Mucosa of descending colon (tissue), 3 donors: Measurements from ENCODE around the gene SPOUT1. TPM values are rescaled to one million over a fixed set of nuclear protein-coding genes. Genes with fewer than 3 reads are reported as not detected.

Source experiments
- ATAC-seq: fragments of 200-7000 bp; cut with Tn5 transposase; one replicate; pipeline ENCODE4 v1.9.1; 2020; ENCODE audit warnings: mild to moderate bottlenecking, moderate library complexity
- DNase-seq, 3 donors: peaks; one replicate each; pipeline ENCODE4 v3.0.0-alpha.2; 2020
- H3K36me3 ChIP-seq: fragments of 200-600 bp; one replicate; pipeline ENCODE4 v1.8.0; 2021; ENCODE audit warnings: low read depth, mild to moderate bottlenecking
- H3K4me1 ChIP-seq: fragments of 200-600 bp; one replicate; pipeline ENCODE4 v1.8.0; 2021; ENCODE audit warnings: low read depth, mild to moderate bottlenecking
- H3K4me3 ChIP-seq: fragments of 200-600 bp; one replicate; pipeline ENCODE4 v1.8.0; 2021; ENCODE audit warnings: mild to moderate bottlenecking
- H3K9me3 ChIP-seq: fragments of 200-600 bp; one replicate; pipeline ENCODE4 v1.8.0; 2021; ENCODE audit warnings: mild to moderate bottlenecking
- intact Hi-C, 2 donors: fragments of 100-400 bp; cut with DNase I in 1 of 2; cut with micrococcal nuclease in 1 of 2; formaldehyde crosslinking; loops; one replicate each; pipeline versions ENCODE4 v1.11.0 to v1.11.1; 2022; cut with DNase I, micrococcal nuclease
- total RNA-seq, 3 donors: library from RNA; stranded (reverse); fragmentation: NEBNext Ultra II Directional in 2 of 3; extraction: Animal tissue kit (Norgen Biotek cat#: 25700) in 2 of 3; gene quantifications; one replicate each; pipeline versions ENCODE4 v1.2.1 to v1.2.4, GENCODE V29; 2021 to 2023
- TF ChIP-seq, protein P1 (sequence below): fragments of 200-600 bp; IDR thresholded peaks from one replicate; pipeline ENCODE4 v1.8.0; 2022; ENCODE audit warnings: antibody characterized with exemption, mild to moderate bottlenecking
- donor health status: DM: no; HTN: no; CAD: no; lungs with moderate emphysema.
- donor health status: DM: no; HTN: no; CAD: no.
- donor health status: DM: no; HTN: yes; CAD: no.

Gene SPOUT1
- total RNA-seq, 3 donors from 2014 or later, result 31.6 to 35.5 (median 31.7) TPM

- Histone ChIP-seq H3K9me3 (no peaks in the 10 kb centered on the region), H3K4me3 (no peak overlapping the region), H3K4me1 (peaks cover 6% of the 10 kb centered on the region), H3K36me3 (peaks cover 3% of the 10 kb centered on the region)
- TF ChIP-seq, protein P1, sequence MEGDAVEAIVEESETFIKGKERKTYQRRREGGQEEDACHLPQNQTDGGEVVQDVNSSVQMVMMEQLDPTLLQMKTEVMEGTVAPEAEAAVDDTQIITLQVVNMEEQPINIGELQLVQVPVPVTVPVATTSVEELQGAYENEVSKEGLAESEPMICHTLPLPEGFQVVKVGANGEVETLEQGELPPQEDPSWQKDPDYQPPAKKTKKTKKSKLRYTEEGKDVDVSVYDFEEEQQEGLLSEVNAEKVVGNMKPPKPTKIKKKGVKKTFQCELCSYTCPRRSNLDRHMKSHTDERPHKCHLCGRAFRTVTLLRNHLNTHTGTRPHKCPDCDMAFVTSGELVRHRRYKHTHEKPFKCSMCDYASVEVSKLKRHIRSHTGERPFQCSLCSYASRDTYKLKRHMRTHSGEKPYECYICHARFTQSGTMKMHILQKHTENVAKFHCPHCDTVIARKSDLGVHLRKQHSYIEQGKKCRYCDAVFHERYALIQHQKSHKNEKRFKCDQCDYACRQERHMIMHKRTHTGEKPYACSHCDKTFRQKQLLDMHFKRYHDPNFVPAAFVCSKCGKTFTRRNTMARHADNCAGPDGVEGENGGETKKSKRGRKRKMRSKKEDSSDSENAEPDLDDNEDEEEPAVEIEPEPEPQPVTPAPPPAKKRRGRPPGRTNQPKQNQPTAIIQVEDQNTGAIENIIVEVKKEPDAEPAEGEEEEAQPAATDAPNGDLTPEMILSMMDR, result no peak
- ATAC-seq, result peak; percentile 65
- intact Hi-C loops, result no loop called here
- no peak for DNase-seq
Measured at GRCh38 chr9:128792978-128793686, 36.5 kb downstream of the SPOUT1 start.

DNA sequence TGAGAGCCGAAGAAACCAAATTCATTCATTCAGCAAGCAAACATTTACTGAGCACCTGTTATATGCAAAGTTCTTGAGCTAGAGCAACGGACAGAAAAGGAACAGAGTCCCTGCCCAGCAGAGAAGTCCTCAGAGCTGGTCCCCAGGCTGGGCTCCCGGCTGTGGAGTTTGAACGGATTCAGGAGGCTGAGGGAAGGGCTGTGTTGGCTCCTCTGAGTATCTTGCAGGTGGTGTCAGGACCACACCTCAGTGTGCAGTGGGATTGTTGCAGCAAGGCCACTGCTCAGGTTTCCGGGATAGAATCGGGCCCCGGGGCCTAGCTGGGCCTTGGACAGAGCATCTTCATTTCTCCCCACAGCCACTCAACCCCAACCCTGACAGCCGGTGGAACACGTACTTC is 37.5 kb downstream of the SPOUT1 start:
- no peaks in the 10 kb centered on the region for H3K9me3 ChIP-seq
- DNase-seq (no peak), ATAC-seq (no peak)
- intact Hi-C loops, result no loop called here
- TF ChIP-seq, protein P1, result no peak
- H3K4me1 ChIP-seq, result peaks cover 9% of the 10 kb centered on the region
- H3K4me3 ChIP-seq, result no peak overlapping the region
- no peaks in the 10 kb centered on the region for H3K36me3 ChIP-seq

DNA sequence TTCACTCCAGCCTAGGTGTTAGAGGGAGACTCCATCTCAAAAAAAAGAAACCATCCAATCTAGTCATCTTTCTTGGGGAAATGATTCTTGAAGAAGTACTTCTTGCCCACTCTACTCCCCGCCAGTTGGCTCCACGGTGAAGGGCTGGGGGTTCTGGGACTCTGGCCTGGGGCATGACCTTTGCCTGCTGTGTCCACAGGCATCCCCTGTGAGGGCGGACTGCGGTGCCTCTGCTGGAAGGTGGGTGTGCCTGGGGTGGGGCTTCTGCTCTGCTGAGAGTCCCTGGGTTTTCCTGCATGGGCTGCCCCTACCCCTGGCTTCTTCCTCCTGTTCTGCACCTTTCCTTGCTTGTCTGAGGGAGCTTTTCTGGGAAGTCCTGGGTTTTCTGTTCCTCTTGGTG is 39.1 kb downstream of the SPOUT1 start:
- ATAC-seq, result no peak
- Histone ChIP-seq H3K4me1 (peaks cover 13% of the 10 kb centered on the region), H3K9me3 (no peaks in the 10 kb centered on the region), H3K36me3 (no peaks in the 10 kb centered on the region), H3K4me3 (no peak overlapping the region)
- TF ChIP-seq, protein P1, result no peak
- no peak for DNase-seq
- intact Hi-C loops, result no loop called here

- no peak for ATAC-seq
- peaks cover 10% of the 10 kb centered on the region for H3K4me1 ChIP-seq
- no peak for DNase-seq
- TF ChIP-seq, protein P1, result no peak
- H3K9me3 ChIP-seq, result no peaks in the 10 kb centered on the region
- no peak overlapping the region for H3K4me3 ChIP-seq
- H3K36me3 ChIP-seq, result no peaks in the 10 kb centered on the region
- intact Hi-C loops, result no loop called here
Measured at GRCh38 chr9:128788445-128788844, 41.1 kb downstream of the SPOUT1 start.

GRCh38 chr9:128787659-128788058 is 41.9 kb downstream of the SPOUT1 start:
- intact Hi-C loops, result no loop called here
- TF ChIP-seq, protein P1, result no peak
- Histone ChIP-seq H3K36me3 (no peaks in the 10 kb centered on the region), H3K4me1 (peaks cover 10% of the 10 kb centered on the region), H3K4me3 (peak overlapping the region; percentile 99), H3K9me3 (no peaks in the 10 kb centered on the region)
- ATAC-seq (peak; percentile 53), DNase-seq (peak in 1 of 3 donors; percentile 42)
